ENCODE data around the gene CYP2B6. TPM values are rescaled to one million over a fixed set of nuclear protein-coding genes. Genes with fewer than 3 reads are reported as not detected.

The CYP2B6 gene
- total and polyA plus RNA-seq, 2 donors (not counting 3 experiments of a cell fraction or from before 2014, with no cell fraction given): not detected

- Histone ChIP-seq H3K27ac (ENCODE audit: insufficient read depth, low read depth, low read length) (no peak overlapping the region), H3K9me1 (replicated peaks; ENCODE audit: control insufficient read depth, extremely low read depth, insufficient read depth, low read length) (no peaks in the 10 kb centered on the region), H3K36me3 (ENCODE audit: control insufficient read depth in 2 of 2, extremely low read depth in 1 of 2, insufficient read depth in 2 of 2, low read length in 2 of 2) (no peaks in the 10 kb centered on the region), H3K4me1 (ENCODE audit: control insufficient read depth, extremely low read depth, insufficient read depth, low read length) (no peaks in the 10 kb centered on the region), H3K9ac (replicated peaks; ENCODE audit: extremely low read depth, insufficient read depth, low read length) (no peak overlapping the region), H3K4me2 (ENCODE audit: insufficient read depth, low read length) (no peak overlapping the region), H3K9me3 (replicated peaks; ENCODE audit: control insufficient read depth, insufficient read depth, low read length) (no peaks in the 10 kb centered on the region), H4K20me1 (replicated peaks; ENCODE audit: control insufficient read depth, extremely low read depth, insufficient read depth, low read length) (no peaks in the 10 kb centered on the region), H2AFZ (ENCODE audit: low read depth, low read length) (no peak overlapping the region), H3K79me2 (ENCODE audit: control insufficient read depth, insufficient read depth, low read length) (no peaks in the 10 kb centered on the region), H3K4me3 (replicated peaks in 1 of 3; ENCODE audit: insufficient read depth in 1 of 3, low read depth in 1 of 3, low read length in 3 of 3) (no peak overlapping the region), H3K27me3 (ENCODE audit: control insufficient read depth in 2 of 2, insufficient read depth in 2 of 2, low read length in 2 of 2) (peaks cover 0 to 4% of the 10 kb centered on the region in 2 experiments)
- FAIRE-seq (no peak), DNase-seq (ENCODE audit: low read depth, low spot score) (no peak)
- TF ChIP-seq FOS (IDR thresholded peaks at IDR 0.05; ENCODE audit: borderline replicate concordance, insufficient read depth, low read length) (no peak), POLR2AphosphoS5 (IDR thresholded peaks at IDR 0.05; ENCODE audit: insufficient read depth, low read depth, low read length) (no peak), MYC (IDR thresholded peaks at IDR 0.05; ENCODE audit: low read depth, low read length) (no peak), MAX (IDR thresholded peaks at IDR 0.05; ENCODE audit: insufficient read depth, insufficient read length) (no peak), EZH2 (IDR thresholded peaks at IDR 0.05; ENCODE audit: borderline replicate concordance, low read depth, low read length, severe bottlenecking) (no peak), POLR2A (IDR thresholded peaks at IDR 0.05; ENCODE audit: low read depth, low read length) (no peak), CTCF (IDR thresholded peaks at IDR 0.05; ENCODE audit: extremely low read depth in 1 of 2, insufficient read depth in 1 of 2, low read depth in 1 of 2, low read length in 2 of 2) (no peak), JUN (IDR thresholded peaks at IDR 0.05; ENCODE audit: borderline replicate concordance, insufficient read depth, insufficient read length, low read depth) (no peak), GATA2 (IDR thresholded peaks at IDR 0.05; ENCODE audit: insufficient read depth, insufficient read length, low read depth, low read length) (no peak)
- BruUV-seq (replicated peaks): no TSS peak
- intact Hi-C loops (cut with micrococcal nuclease): no loop called here
- POLR2A ChIA-PET: no interaction called here
- dilution Hi-C loops (cut with MboI; ENCODE audit: extremely low pct_ligation_motif_present, low sequenced_read_pairs): no loop called here
- CTCF ChIA-PET: no interaction called here
Observed at GRCh38 chr19:40989453-40989852, 1.6 kb upstream of the CYP2B6 start.

All from endothelial cell of umbilical vein (primary cell).